GM23248 (cell line): Measurements from ENCODE around the gene CA11. TPM values are rescaled to one million over a fixed set of nuclear protein-coding genes. Genes with fewer than 3 reads are reported as not detected.

ENCODE experiments used
- DNase-seq: peaks from one replicate; pipeline ENCODE4 v3.0.0-alpha.2; 2015
- H2AFZ ChIP-seq: fragments of 200-600 bp; sonication (generic); 2 replicates; pipeline ENCODE4 v1.6.1; 2016; ENCODE audit warnings: antibody characterized with exemption
- H3F3A ChIP-seq: fragments of 200-600 bp; sonication (generic); 2 replicates; pipeline ENCODE4 v1.6.1; 2016; ENCODE audit warnings: mild to moderate bottlenecking, antibody characterized with exemption, mixed run types; ENCODE audit not compliant: insufficient read depth
- H3K27ac ChIP-seq: fragments of 200-600 bp; sonication (generic); 2 replicates; pipeline ENCODE4 v1.5.1; 2016; ENCODE audit warnings: mild to moderate bottlenecking
- H3K27me3 ChIP-seq: fragments of 200-600 bp; sonication (generic); replicated peaks from 2 replicates; pipeline ENCODE4 v1.6.1; 2016; ENCODE audit warnings: mild to moderate bottlenecking; ENCODE audit not compliant: insufficient read depth
- H3K36me3 ChIP-seq: fragments of 200-600 bp; sonication (generic); 2 replicates; pipeline ENCODE4 v1.6.1; 2016; ENCODE audit warnings: low read depth, mild to moderate bottlenecking
- H3K4me1 ChIP-seq: fragments of 200-600 bp; sonication (generic); 2 replicates; pipeline ENCODE4 v1.6.1; 2016; ENCODE audit warnings: mild to moderate bottlenecking; ENCODE audit not compliant: insufficient read depth
- H3K4me2 ChIP-seq: fragments of 200-600 bp; sonication (generic); one replicate; pipeline ENCODE4 v1.6.1; 2016; ENCODE audit warnings: mild to moderate bottlenecking; ENCODE audit not compliant: unreplicated experiment
- H3K4me3 ChIP-seq: fragments of 200-600 bp; sonication (generic); 2 replicates; pipeline ENCODE4 v1.5.1; 2016; ENCODE audit warnings: mild to moderate bottlenecking
- H3K79me2 ChIP-seq: fragments of 200-600 bp; sonication (generic); 2 replicates; pipeline ENCODE4 v1.6.1; 2016; ENCODE audit warnings: mild to moderate bottlenecking; ENCODE audit not compliant: insufficient read depth
- H3K9ac ChIP-seq: fragments of 200-600 bp; sonication (generic); 2 replicates; pipeline ENCODE4 v1.6.1; 2016; ENCODE audit warnings: mild to moderate bottlenecking
- H3K9me2 ChIP-seq: fragments of 200-600 bp; sonication (generic); 2 replicates; pipeline ENCODE4 v1.6.1; 2016; ENCODE audit warnings: mixed run types, mild to moderate bottlenecking, moderate library complexity; ENCODE audit not compliant: insufficient read depth
- H3K9me3 ChIP-seq: fragments of 200-600 bp; sonication (generic); one replicate; pipeline ENCODE4 v1.6.1; 2017; ENCODE audit warnings: low read depth
- H4K20me1 ChIP-seq: fragments of 200-600 bp; sonication (generic); 2 replicates; pipeline ENCODE4 v1.6.0; 2016; ENCODE audit not compliant: insufficient read depth
- EZH2 ChIP-seq: fragments of 200-600 bp; sonication (generic); IDR thresholded peaks from 2 replicates; pipeline ENCODE4 v1.6.1; 2018; ENCODE audit warnings: antibody characterized with exemption, mild to moderate bottlenecking; ENCODE audit not compliant: insufficient read depth, poor library complexity, severe bottlenecking
- EZH2phosphoT487 ChIP-seq: fragments of 200-600 bp; sonication (generic); IDR thresholded peaks from 2 replicates; pipeline ENCODE4 v1.6.1; 2018; ENCODE audit warnings: antibody characterized with exemption, moderate library complexity, mild to moderate bottlenecking, low read depth; ENCODE audit not compliant: insufficient read depth
- WGBS, 2 experiments: methylation state at CpG; one replicate each; pipeline ENCODE4 v1.1.6; 2015 to 2017; ENCODE audit warnings: low lambda C conversion rate in 2 of 2, low coverage in 1 of 2; ENCODE audit errors: missing lambda C conversion rate in 2 of 2; 5-methylcytosine and 5-hydroxymethylcytosine counted together
- in situ Hi-C: fragments of 300-500 bp; cut with MboI; formaldehyde crosslinking; loops from 2 replicates; pipeline ENCODE4 v1.15.0; 2020
- polyA plus RNA-seq: library from polyadenylated mRNA; unstranded; fragments of >200 nt; fragmentation: Nextera tagmentation; extraction: Ambion mirVana; gene quantifications from 2 replicates; pipeline ENCODE4 v1.2.1, GENCODE V29; 2016
- total RNA-seq: library from RNA; depleted of rRNA; stranded (reverse); fragments of >200 nt; shearing (Covaris generic); gene quantifications from 2 replicates; pipeline ENCODE4 v1.2.3, GENCODE V29; 2014

The CA11 gene
- total and polyA plus RNA-seq, 2 experiments from 2014 or later: 1.1 to 2.7 TPM

- H3K9me2 ChIP-seq: no peaks in the 10 kb centered on the region
- H3K36me3 ChIP-seq: no peaks in the 10 kb centered on the region
- H3K9ac ChIP-seq: no peak overlapping the region
- H3K9me3 ChIP-seq: no peaks in the 10 kb centered on the region
- no peaks in the 10 kb centered on the region for H4K20me1 ChIP-seq
- in situ Hi-C loops: no loop called here
- no peaks in the 10 kb centered on the region for H3K27me3 ChIP-seq
- no peaks in the 10 kb centered on the region for H3F3A ChIP-seq
- DNase-seq: peak; percentile 90
- H3K27ac ChIP-seq: no peak overlapping the region
- WGBS, 2 experiments: 31 to 33% methylated on average over 28 of the region's 28 CpGs
- H2AFZ ChIP-seq: peak overlapping the region; percentile 48
- TF ChIP-seq EZH2phosphoT487 (no peak), EZH2 (no peak)
- no peaks in the 10 kb centered on the region for H3K4me1 ChIP-seq
- no peaks in the 10 kb centered on the region for H3K79me2 ChIP-seq
- no peak overlapping the region for H3K4me3 ChIP-seq
- H3K4me2 ChIP-seq: peak overlapping the region; percentile 16
Observed at GRCh38 chr19:48674921-48675824, 29.2 kb upstream of the CA11 start.

DNA sequence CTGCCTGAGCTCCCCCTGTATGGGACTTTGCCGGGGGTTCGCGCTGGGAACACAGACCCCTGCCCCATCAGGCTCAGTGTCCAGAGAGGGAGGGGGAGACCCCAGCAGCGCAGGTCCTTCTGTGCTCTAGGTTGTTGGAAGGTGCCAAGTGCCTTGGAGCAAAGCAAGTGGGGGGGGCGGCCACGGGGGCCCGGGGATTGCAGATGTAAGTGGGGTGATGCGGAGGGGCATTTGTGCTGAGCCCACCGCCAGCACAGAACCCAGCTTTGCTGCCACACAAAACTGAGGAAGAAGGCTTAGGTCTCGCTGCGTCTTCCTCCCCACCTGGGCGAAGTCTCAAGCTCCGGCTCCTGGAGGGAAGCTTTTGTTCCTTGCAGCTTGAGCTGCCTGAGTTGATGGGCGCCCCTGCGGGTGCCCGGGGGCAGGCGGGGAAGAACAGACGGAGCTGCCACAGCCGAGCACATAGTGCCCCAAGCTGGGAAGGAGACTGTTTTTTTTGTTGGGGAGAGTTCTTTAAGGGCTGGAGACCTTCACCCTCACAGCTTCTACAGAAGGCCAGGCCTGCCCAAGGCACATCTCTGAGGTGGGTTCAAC, 28.3 kb upstream of the CA11 start:
- no peak for TF ChIP-seq EZH2
- TF ChIP-seq EZH2phosphoT487: no peak
- in situ Hi-C loops: no loop called here
- Histone ChIP-seq H3F3A (no peaks in the 10 kb centered on the region), H3K9ac (no peak overlapping the region), H3K4me3 (no peak overlapping the region), H3K9me2 (no peaks in the 10 kb centered on the region), H4K20me1 (no peaks in the 10 kb centered on the region), H3K4me1 (no peaks in the 10 kb centered on the region), H3K79me2 (no peaks in the 10 kb centered on the region), H2AFZ (no peak overlapping the region), H3K4me2 (no peak overlapping the region), H3K9me3 (no peaks in the 10 kb centered on the region), H3K27me3 (no peaks in the 10 kb centered on the region), H3K27ac (no peak overlapping the region), H3K36me3 (no peaks in the 10 kb centered on the region)
- no peak for DNase-seq
- WGBS, 2 experiments: 84 to 87% methylated on average over 13 to 19 of the region's 19 CpGs

DNA sequence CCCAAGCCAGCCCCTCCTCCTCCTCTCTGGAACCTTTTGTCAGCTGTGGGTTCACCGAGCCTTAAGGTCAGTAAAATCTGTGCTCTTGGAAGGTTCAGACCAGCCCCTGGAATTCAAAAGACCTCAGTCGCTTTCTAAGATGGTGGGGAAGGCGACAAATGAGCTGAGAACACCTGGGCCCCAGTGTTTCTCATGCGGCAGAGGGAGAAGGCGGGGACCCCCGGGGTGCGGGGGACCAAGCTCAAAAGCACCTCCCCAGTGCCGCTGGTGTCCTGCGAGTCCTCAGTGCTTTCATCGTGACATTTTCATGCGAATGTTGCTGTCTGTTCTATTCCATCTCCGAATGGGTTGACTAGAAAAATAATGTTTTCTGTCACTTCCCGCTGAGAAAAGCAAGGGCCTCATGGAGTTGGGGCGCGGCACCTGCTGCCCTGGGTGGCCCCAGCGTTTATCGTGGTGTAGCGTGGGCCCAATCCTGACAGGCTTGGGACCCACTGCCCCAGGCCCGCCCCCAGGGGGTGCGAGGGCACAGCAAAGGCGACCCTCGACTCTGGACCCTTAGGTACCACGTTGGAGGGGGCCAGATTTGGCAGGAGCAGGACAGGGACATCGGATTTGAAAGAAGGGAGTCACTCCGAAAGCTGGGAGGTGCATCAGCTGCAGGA, 27.6 kb upstream of the CA11 start:
- in situ Hi-C loops: no loop called here
- 76 to 77% methylated on average over 25 of the region's 25 CpGs for WGBS, 2 experiments

DNA sequence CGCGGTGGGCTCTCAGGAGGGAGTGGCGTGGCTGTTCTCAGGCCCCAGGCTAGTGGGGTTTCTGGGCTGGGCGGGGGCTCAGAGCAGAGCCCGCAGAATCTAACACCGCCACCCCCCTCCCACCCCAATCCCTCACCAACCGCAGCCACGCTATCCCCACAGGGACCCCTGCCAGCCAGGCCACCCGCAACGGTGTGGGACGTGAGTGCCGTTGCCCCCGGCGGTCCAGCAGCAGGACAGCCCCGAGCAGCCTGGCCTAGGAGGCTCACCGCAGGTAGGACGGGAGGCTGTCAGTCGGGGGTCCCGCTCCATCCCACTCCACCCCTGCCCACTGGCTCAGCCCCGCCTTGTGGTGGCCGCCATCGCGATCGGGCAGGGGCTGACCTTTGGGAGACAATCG, 27.0 kb upstream of the CA11 start, which contains the start of gene NTN5:
TSS of gene NTN5 (minus strand) at position 24 of the 400 bp plus-strand sequence. CDS start 2,031 bp downstream, outside the sequence.
- Histone ChIP-seq H2AFZ (no peak within 1 kb of the TSS), H3K9me2 (no peaks in the 10 kb centered on the region), H3K27ac (no peak within 1 kb of the TSS), H3K4me2 (no peak within 1 kb of the TSS), H3K4me3 (no peak within 1 kb of the TSS), H3K79me2 (no peaks in the 10 kb centered on the region), H3K9ac (no peak within 1 kb of the TSS), H3K36me3 (no peaks in the 10 kb centered on the region), H3K9me3 (no peaks in the 10 kb centered on the region), H4K20me1 (no peaks in the 10 kb centered on the region), H3F3A (no peaks in the 10 kb centered on the region), H3K4me1 (no peaks in the 10 kb centered on the region), H3K27me3 (no peaks in the 10 kb centered on the region)
- TF ChIP-seq EZH2phosphoT487 (no peak), EZH2 (no peak)
- WGBS, 2 experiments: 76 to 83% methylated on average over 19 to 25 of the region's 25 CpGs
- DNase-seq: no peak
- in situ Hi-C loops: no loop called here

More for the DNA sequence above, 27.6 kb upstream of the CA11 start:
- H3K36me3 ChIP-seq: no peaks in the 10 kb centered on the region
- no peak overlapping the region for H3K9ac ChIP-seq
- no peak for TF ChIP-seq EZH2
- no peak for TF ChIP-seq EZH2phosphoT487
- no peaks in the 10 kb centered on the region for H3K4me1 ChIP-seq
- no peaks in the 10 kb centered on the region for H3F3A ChIP-seq
- no peak overlapping the region for H3K4me3 ChIP-seq
- no peak overlapping the region for H3K27ac ChIP-seq
- H3K4me2 ChIP-seq: no peak overlapping the region
- H3K9me2 ChIP-seq: no peaks in the 10 kb centered on the region
- no peak for DNase-seq
- H3K79me2 ChIP-seq: no peaks in the 10 kb centered on the region
- H3K9me3 ChIP-seq: no peaks in the 10 kb centered on the region
- no peaks in the 10 kb centered on the region for H3K27me3 ChIP-seq
- H4K20me1 ChIP-seq: no peaks in the 10 kb centered on the region
- no peak overlapping the region for H2AFZ ChIP-seq
